ENCODE results near the gene NLRP6. TPM values are rescaled to one million over a fixed set of nuclear protein-coding genes. Genes with fewer than 3 reads are reported as not detected.

NLRP6 gene
- total RNA-seq, 1 experiment from 2014 or later, result not detected

- no peak overlapping the region for H3K18ac ChIP-seq (ENCODE audit: insufficient read length, low read depth, low read length)
- DNase-seq, result no peak
- no peak overlapping the region for H2AFZ ChIP-seq (ENCODE audit: low read length)
- peaks cover 4% of the 10 kb centered on the region; the same call in 1 of the 2 replicates for H3K4me1 ChIP-seq (ENCODE audit: insufficient read depth, low read length)
- no peak overlapping the region for H4K91ac ChIP-seq (ENCODE audit: insufficient read length, low read depth, low read length)
- no peak overlapping the region for H4K5ac ChIP-seq (ENCODE audit: insufficient read length, low read depth, low read length)
- H3K9ac ChIP-seq (ENCODE audit: extremely low read depth, insufficient read length, low read length), result no peak overlapping the region
- no peak overlapping the region for H3K56ac ChIP-seq (ENCODE audit: insufficient read length, low read depth, low read length)
- no peaks in the 10 kb centered on the region for H3K9me3 ChIP-seq (ENCODE audit: control insufficient read depth, low read depth, low read length)
- no peaks in the 10 kb centered on the region for H3K27me3 ChIP-seq (ENCODE audit: insufficient read depth, low read length)
- no peak overlapping the region for H2BK5ac ChIP-seq (ENCODE audit: insufficient read length, low read length)
- no peak overlapping the region for H2BK120ac ChIP-seq (ENCODE audit: low read depth, low read length, poor library complexity, severe bottlenecking)
- H3K4me2 ChIP-seq (ENCODE audit: insufficient read depth, insufficient read length, low read length), result no peak overlapping the region
- no peak overlapping the region for H2AK5ac ChIP-seq (ENCODE audit: insufficient read length, low read length)
- no peak overlapping the region for H3K4me3 Mint-ChIP-seq
- TF ChIP-seq CTCF (conservative IDR thresholded peaks at IDR 0.05), result no peak
- no peaks in the 10 kb centered on the region for H3K79me2 ChIP-seq (ENCODE audit: insufficient read depth, low read length)
- H3K23ac ChIP-seq (ENCODE audit: insufficient read length, low read depth, low read length), result no peak overlapping the region
- peaks cover 23 to 31% of the 10 kb centered on the region in 2 experiments for H3K4me1 Mint-ChIP-seq
- H4K20me1 ChIP-seq (ENCODE audit: control insufficient read depth, insufficient read depth, insufficient read length), result no peaks in the 10 kb centered on the region
- H2BK15ac ChIP-seq (ENCODE audit: low read depth, low read length), result no peak overlapping the region
- no peaks in the 10 kb centered on the region for H3K27me3 Mint-ChIP-seq (ENCODE audit: low read depth)
- peaks cover 13 to 32% (median 17%) of the 10 kb centered on the region in 3 experiments for H3K36me3 Mint-ChIP-seq (ENCODE audit: insufficient read depth in 1 of 3, low read depth in 3 of 3)
- no peaks in the 10 kb centered on the region for H3K23me2 ChIP-seq (ENCODE audit: insufficient read length, low read depth, low read length, poor library complexity, severe bottlenecking)
- no peak overlapping the region for H3T11ph ChIP-seq (ENCODE audit: low read length)
- no peak overlapping the region for H2BK20ac ChIP-seq (ENCODE audit: low read depth, low read length, poor library complexity, severe bottlenecking)
- no peak overlapping the region for H3K27ac ChIP-seq (ENCODE audit: insufficient read length, low read depth, low read length)
- H3K4ac ChIP-seq (ENCODE audit: low read depth, low read length), result no peak overlapping the region
- H3K27ac Mint-ChIP-seq, result peak overlapping the region in 1 of 3 experiments; percentile 72; a peak in 1 of 7 replicates
- no peak overlapping the region for H4K8ac ChIP-seq (replicated peaks; ENCODE audit: insufficient read length, low read depth, low read length)
- no peaks in the 10 kb centered on the region for H3K9me3 Mint-ChIP-seq
- WGBS (ENCODE audit: extremely low coverage, insufficient read length, low lambda C conversion rate), result no CpG with 5 or more reads among the region's 35 CpGs
- no peaks in the 10 kb centered on the region for H3K79me1 ChIP-seq (ENCODE audit: insufficient read depth, low read depth, low read length, poor library complexity, severe bottlenecking)
- no peak overlapping the region for H2BK12ac ChIP-seq (ENCODE audit: insufficient read length, low read depth, low read length)
- H3K14ac ChIP-seq (ENCODE audit: insufficient read depth, low read length), result peak overlapping the region; percentile 2; the same call in 1 of the 2 replicates
Measured at GRCh38 chr11:296171-297050, 18.2 kb downstream of the NLRP6 start.

All from H9 (cell line).